Right ventricle myocardium inferior (tissue), 1 donor: ENCODE results near the gene P2RY2. TPM values are rescaled to one million over a fixed set of nuclear protein-coding genes. Genes with fewer than 3 reads are reported as not detected.
"Not testable (repeated sequence)": the region's sequence is repeated elsewhere in the genome, so short reads cannot be mapped to it uniquely, and the experiment has no call there.

Experiments used
- ATAC-seq: fragments of 200-7000 bp; cut with Tn5 transposase; one replicate; pipeline ENCODE4 v1.9.1; 2020; ENCODE audit warnings: mild to moderate bottlenecking, moderate library complexity
- DNase-seq: peaks from one replicate; pipeline ENCODE4 v3.0.0; 2021; ENCODE audit errors: missing footprints
- intact Hi-C: fragments of 100-400 bp; cut with DNase I; formaldehyde crosslinking; loops from one replicate; pipeline ENCODE4 v1.11.0; 2022
- total RNA-seq: library from RNA; stranded (reverse); fragmentation: NEBNext Ultra II Directional; extraction: Animal tissue kit (Norgen Biotek cat#: 25700); gene quantifications from one replicate; pipeline ENCODE4 v1.2.1, GENCODE V29; 2021
- donor health status: DM: no; HTN: yes; CAD: no; lungs with severe emphysema.

P2RY2 gene
- total RNA-seq, 1 donor from 2014 or later = 20.0 TPM

GRCh38 chr11:73219396-73220285, 1.6 kb downstream of the P2RY2 start:
- DNase-seq (no peak), ATAC-seq (no peak)
- intact Hi-C loops = loop anchor here (2.0 kb wide), 1 partner anchor 35 kb away; no protein-coding TSS in a partner anchor

DNA sequence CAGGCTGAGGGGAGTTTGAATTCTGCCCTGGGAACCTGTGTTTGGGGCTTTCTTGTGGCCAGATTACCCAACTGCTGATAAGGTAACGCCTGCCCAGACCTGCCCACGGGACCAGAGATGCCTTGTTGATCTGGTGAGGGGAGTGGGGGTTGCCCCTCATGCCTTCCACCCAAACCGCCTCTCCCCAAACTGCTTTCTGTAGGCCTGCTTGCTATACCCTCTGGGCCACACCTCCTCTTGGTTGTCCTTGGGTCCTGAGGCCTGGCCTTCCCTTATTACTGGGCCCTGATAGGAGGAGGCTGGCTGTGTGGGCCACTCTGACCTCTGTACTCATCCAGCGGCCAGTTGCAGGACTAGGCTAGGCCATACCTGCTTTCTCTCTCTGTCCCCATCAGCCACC, 3.4 kb downstream of the P2RY2 start:
- DNase-seq = no peak
- intact Hi-C loops = no loop called here
- no peak for ATAC-seq

GRCh38 chr11:73221996-73222395, 3.9 kb downstream of the P2RY2 start:
- ATAC-seq = no peak
- intact Hi-C loops = no loop called here

GRCh38 chr11:73223998-73224730, 6.1 kb downstream of the P2RY2 start:
- DNase-seq (no peak), ATAC-seq (no peak)
- intact Hi-C loops = no loop called here

More at GRCh38 chr11:73221996-73222395, 3.9 kb downstream of the P2RY2 start:
- DNase-seq = no peak

DNA sequence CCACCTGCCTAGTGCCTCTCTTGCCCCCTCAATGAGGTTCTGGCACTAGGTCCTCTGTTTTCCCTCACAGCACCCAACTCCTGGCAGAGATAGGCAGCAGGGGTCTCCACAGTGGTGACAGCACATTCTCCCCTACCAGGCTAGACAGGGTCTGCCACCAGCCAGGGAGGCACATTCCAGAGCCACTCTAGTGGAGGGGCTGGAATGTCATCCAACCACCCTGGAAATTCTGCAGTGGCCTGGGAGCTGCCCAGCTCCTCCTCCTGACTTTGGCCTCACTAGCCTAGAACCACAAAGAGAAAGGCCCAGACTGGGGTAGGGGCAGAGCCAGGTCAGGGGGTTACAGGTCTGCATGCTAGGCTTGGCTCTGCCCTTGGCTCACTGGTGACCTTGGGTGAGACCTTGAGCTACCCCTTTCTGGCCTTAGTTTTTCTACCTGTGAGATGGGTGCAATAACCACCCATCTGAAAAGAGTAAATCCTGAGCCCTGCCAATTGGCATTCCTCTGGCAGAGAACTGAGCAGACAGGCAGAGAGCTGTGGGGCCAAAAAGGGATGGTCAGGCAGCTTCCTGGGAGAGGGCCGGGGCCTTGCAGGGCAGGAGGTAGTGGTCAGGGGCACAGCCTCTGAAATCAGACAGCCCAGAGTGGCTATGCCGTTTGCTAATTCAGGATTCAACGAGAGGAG, 7.1 kb downstream of the P2RY2 start:
- intact Hi-C loops = no loop called here
- ATAC-seq = no peak

GRCh38 chr11:73225851-73226250, 7.8 kb downstream of the P2RY2 start:
- no peak for DNase-seq
- intact Hi-C loops = no loop called here
- no peak for ATAC-seq

More for the DNA sequence above, 7.1 kb downstream of the P2RY2 start:
- DNase-seq = no peak

GRCh38 chr11:73226297-73227006, 8.4 kb downstream of the P2RY2 start:
- DNase-seq = no peak
- intact Hi-C loops = no loop called here
- no peak for ATAC-seq

DNA sequence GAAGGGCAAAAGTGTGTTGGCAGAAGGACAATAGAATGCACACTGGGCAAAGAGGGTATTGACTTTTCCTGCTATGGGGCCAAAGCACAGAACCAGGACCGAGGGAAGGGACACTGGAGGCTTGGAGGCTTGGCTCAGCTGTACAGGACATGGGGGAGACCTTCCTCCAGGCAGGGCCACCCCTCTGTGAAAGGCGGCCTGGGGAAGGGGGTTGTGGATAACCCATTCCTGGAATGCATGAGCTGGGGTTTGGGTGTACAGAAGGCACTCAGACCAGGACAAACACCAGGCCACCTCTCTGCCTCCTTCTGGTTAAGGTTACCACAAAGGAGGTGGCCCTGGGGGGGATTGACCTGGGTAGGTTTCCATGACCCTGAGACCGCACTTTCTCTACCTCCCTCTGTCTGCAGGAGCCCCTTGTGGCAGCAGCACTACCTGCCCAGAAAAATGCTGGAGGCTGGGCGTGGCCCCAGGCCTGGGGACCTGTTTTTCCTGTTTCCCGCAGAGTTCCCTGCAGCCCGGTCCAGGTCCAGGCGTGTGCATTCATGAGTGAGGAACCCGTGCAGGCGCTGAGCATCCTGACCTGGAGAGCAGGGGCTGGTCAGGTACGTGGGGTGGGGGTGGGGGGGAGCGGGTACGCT, 9.6 kb downstream of the P2RY2 start:
- intact Hi-C loops = no loop called here
- DNase-seq (no peak), ATAC-seq (no peak)

DNA sequence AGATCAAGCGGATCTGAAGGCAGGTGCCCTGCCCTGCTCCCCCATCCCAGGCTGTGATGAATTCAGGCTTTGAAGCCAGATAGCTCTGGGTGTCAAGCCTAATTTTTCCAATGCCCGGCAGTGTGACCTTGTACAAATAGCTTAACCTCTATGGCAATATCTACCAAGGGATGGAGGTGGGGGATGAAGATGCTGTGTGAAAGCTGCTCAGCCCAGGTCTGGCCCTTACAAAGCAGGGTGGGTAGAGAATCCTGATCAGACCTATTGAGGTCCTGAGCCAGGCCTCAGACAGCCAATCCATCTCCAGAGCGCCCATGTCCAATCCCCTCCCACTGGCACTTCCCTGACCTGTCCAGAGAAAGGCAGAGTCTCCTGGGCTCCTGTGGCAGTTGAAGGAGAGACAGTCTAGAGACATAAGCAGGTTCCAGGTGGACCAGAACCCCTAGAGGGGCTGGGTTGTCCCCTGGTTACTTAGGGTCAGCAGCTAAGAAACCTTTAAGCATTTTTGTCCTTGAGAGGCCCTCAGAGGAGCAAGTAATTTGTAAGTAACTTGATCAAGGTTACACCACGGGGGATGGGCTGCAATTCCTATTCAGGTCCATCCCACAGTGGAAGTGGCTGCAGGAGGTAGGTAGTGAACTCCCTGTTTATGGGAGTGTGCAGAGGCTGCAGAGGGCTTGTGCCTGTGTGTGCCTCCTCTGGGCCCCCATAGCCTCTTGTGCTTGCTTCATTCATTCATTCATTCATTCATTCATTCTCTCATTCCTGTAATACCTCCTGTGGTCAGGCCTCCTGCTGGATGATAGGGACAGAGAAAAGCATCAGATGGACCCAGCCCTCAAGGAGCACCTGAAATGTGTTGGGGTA, 10.4 kb downstream of the P2RY2 start:
- intact Hi-C loops = no loop called here
- no peak for ATAC-seq
- no peak for DNase-seq

DNA sequence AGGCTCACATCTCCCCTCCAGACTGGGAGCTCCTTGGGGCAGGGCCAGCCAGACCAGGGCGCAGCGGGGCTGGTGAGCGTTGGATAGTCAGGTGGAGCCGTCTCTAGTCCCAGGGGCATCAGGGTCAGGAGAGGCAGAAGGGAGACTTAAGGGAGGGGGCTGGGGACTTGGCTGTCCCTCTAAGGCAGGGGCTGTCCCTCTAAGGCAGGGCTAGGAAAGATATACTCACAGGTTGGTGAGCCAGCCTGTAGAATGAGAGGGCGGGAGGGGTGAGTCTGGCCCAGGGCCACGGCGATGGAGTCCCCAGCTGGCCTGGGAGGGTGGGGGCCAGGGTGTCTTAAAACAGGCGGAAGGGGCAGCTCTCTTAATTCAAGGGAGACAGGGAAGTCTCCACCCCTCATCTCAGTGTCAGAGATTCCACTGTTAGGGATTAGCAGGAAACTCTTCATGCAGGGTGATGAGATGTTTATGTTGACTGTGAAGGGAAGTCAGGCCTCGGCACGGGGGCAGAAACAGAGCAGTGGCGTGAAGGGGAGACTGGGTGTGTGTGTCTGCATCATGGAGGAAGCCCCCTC, 11.3 kb downstream of the P2RY2 start:
- DNase-seq = no peak
- ATAC-seq = no peak
- intact Hi-C loops = no loop called here

DNA sequence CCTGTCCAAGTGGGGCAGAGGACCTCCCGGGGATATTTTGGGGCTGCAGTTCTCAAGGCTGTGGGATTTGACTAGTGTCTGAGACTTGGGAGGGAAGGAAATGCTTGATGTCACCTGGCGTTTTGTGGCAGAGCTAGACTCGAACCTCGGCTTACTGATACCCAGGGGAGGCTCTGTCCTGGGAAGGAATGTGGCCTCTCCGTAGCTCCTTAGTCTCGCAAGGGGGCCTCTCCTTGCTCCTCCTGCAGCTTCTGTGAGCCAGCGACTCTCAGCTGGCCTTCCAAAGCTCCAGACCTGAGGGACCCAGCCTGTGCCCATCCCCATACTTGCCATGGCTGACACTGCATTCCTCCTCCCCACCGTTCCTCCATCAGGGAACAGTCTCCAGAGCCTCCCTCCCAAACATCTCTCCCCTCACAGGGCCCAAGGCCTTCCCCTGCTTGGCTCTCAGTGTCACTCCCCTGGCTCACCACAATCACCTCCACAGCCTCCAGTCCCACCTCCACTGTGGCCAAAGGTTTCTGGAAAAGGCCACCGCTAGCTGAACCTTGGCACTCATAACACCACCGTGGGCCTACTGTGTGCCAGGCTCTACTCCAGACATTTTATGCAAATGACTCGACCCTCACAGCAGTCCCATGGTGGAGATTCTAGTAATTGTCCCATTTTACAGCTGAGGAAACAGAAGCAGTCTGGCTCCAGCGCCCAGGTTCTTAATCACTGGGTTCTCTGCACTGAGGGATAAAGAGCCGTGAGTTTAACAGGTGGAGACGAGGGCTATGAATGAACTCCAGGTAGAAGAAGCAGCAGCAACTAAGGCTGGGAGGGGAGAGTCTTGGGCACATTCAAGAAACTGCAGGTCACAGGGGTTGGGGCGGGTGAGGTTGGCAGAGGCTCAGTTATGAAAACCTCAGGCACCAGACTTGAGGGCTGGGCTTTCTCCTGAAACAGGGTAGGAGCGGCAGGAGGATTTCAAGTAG, 12.1 kb downstream of the P2RY2 start:
- intact Hi-C loops = no loop called here
- no peak for ATAC-seq
- DNase-seq = no peak

- intact Hi-C loops = no loop called here
- DNase-seq (no peak), ATAC-seq (no peak)
Observed at GRCh38 chr11:73230931-73231330, 12.8 kb downstream of the P2RY2 start.

GRCh38 chr11:73232487-73232886, 14.4 kb downstream of the P2RY2 start:
- ATAC-seq, DNase-seq, intact Hi-C loops: not testable (repeated sequence)

DNA sequence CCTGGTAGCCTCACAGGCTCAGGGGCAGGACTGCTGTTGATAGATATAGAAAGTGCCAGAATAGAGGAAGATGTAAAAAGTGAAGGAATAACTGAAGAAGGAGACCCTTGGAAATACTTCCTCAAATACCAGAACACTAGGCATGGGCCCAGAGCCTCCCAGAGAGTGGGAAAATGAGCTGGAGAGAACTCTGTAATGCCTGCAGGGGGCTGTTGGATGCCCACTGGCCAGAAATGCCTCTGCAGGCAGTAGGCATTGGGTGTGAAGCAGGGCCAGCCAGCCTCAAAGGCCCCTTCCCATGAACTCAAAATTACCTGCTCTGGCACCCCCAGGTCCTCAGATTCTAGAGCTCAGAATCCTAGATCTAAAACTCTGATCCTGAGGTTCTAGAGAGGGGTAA, 15.1 kb downstream of the P2RY2 start:
- intact Hi-C loops = no loop called here
- ATAC-seq (no peak), DNase-seq (no peak)

DNA sequence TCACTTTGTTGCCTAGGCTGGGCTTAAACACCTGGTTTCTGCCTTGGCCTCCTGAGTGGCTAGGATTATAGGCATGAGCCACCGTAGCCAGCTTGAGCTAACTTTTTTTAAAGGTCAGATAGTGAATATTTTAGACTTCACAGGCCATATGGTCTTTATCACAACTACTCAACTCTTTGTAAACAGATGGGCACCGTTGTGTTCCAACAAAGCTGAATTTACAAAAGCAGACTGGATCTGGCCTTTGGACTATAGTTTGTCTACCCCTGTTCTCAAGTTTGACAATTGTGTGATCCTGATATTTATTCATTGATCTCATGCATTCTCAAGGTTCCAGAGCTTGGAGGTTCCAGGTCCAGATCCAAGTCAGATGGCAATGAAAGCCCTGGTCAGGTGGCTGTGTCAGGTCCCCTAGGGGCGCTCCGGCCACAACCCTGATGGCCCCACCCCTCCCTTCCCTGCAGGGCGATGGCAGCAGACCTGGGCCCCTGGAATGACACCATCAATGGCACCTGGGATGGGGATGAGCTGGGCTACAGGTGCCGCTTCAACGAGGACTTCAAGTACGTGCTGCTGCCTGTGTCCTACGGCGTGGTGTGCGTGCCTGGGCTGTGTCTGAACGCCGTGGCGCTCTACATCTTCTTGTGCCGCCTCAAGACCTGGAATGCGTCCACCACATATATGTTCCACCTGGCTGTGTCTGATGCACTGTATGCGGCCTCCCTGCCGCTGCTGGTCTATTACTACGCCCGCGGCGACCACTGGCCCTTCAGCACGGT, 15.8 kb downstream of the P2RY2 start:
- intact Hi-C loops = no loop called here
- no peak for ATAC-seq
- DNase-seq = no peak
